HepG2 (cell line): ENCODE data around the gene SEMA3F. TPM values are rescaled to one million over a fixed set of nuclear protein-coding genes. Genes with fewer than 3 reads are reported as not detected.

Source experiments
- CREB3 ChIP-seq: sonication (generic); formaldehyde crosslinking; IDR thresholded peaks from 2 replicates; pipeline ENCODE4 v1.5.0; 2020; ENCODE audit warnings: missing genetic modification reagents
- ISL2 ChIP-seq: sonication (generic); formaldehyde crosslinking; IDR thresholded peaks from 2 replicates; pipeline ENCODE4 v1.5.0; 2020; ENCODE audit warnings: missing genetic modification reagents
- JUN ChIP-seq: sonication (generic); formaldehyde crosslinking; IDR thresholded peaks from 2 replicates; pipeline ENCODE4 v1.4.0; 2020; ENCODE audit warnings: mild to moderate bottlenecking, missing genetic modification reagents
- KDM2A ChIP-seq: sonication (generic); formaldehyde crosslinking; IDR thresholded peaks from 2 replicates; pipeline ENCODE4 v1.4.0; 2020; ENCODE audit warnings: low read depth, missing genetic modification reagents, borderline replicate concordance
- MBNL3 ChIP-seq: fragments of 250-450 bp; sonication (Bioruptor Pico); conservative IDR thresholded peaks from 2 replicates; pipeline ENCODE4 v1.8.0; 2022; ENCODE audit warnings: mild to moderate bottlenecking, inconsistent platforms
- MZF1 ChIP-seq: sonication (generic); formaldehyde crosslinking; IDR thresholded peaks from 2 replicates; pipeline ENCODE4 v1.8.1; 2023; ENCODE audit warnings: mild to moderate bottlenecking, missing genetic modification reagents, borderline replicate concordance
- PLRG1 ChIP-seq: fragments of 450-650 bp; conservative IDR thresholded peaks from 2 replicates; pipeline ENCODE4 v1.6.1; 2016
- SNAPC5 ChIP-seq: sonication (generic); formaldehyde crosslinking; IDR thresholded peaks from 2 replicates; pipeline ENCODE4 v1.8.1; 2023; ENCODE audit warnings: mild to moderate bottlenecking, missing genetic modification reagents, borderline replicate concordance
- TBX2 ChIP-seq: sonication (generic); formaldehyde crosslinking; IDR thresholded peaks from 2 replicates; pipeline ENCODE4 v1.5.0; 2020; ENCODE audit warnings: missing genetic modification reagents, mild to moderate bottlenecking, borderline replicate concordance
- ZNF143 ChIP-seq: sonication (generic); formaldehyde crosslinking; IDR thresholded peaks from 2 replicates; pipeline ENCODE4 v1.4.0; 2020; ENCODE audit warnings: missing genetic modification reagents
- ZNF451 ChIP-seq: sonication (generic); formaldehyde crosslinking; IDR thresholded peaks from 2 replicates; pipeline ENCODE4 v1.5.0; 2020; ENCODE audit warnings: mild to moderate bottlenecking, missing genetic modification reagents
- ZNF687 ChIP-seq: sonication (generic); formaldehyde crosslinking; IDR thresholded peaks from 2 replicates; pipeline ENCODE4 v1.5.1; 2020; ENCODE audit warnings: mild to moderate bottlenecking, missing genetic modification reagents, moderate library complexity
- ZNF782 ChIP-seq: sonication (generic); formaldehyde crosslinking; IDR thresholded peaks from 2 replicates; pipeline ENCODE4 v1.4.0; 2020; ENCODE audit warnings: missing genetic modification reagents, mild to moderate bottlenecking, borderline replicate concordance
- polyA plus RNA-seq, 8 experiments: library from polyadenylated mRNA; depleted of rRNA in 3 of 8; stranded (reverse) in 7 of 8; unstranded in 1 of 8; fragments of >200 nt; fragmentation: Illumina TruSeq in 4 of 8; extraction: Trizol in 4 of 8; gene quantifications; 2 replicates each; pipeline versions ENCODE4 v1.2.1 to v1.2.3, GENCODE V29; 2011 to 2016; ENCODE audit warnings: low read depth in 4 of 8, missing spikeins in 1 of 8, mixed read lengths in 1 of 8; ENCODE audit not compliant: insufficient read depth in 1 of 8
- total RNA-seq, 5 experiments: library from RNA; depleted of rRNA; stranded (reverse); fragments of >200 nt; fragmentation: Illumina TruSeq; extraction: Trizol; gene quantifications; 2 replicates each; pipeline ENCODE4 v1.2.3, GENCODE V29; 2016; ENCODE audit warnings: low read depth in 1 of 5
- TF ChIP-seq, protein P1 (sequence below): sonication (generic); formaldehyde crosslinking; IDR thresholded peaks from 2 replicates; pipeline ENCODE4 v1.5.0; 2020; ENCODE audit warnings: mild to moderate bottlenecking, missing genetic modification reagents
- TF ChIP-seq, protein P2 (sequence below): sonication (generic); formaldehyde crosslinking; IDR thresholded peaks from 2 replicates; pipeline ENCODE4 v1.8.0; 2022; ENCODE audit warnings: low read depth, missing genetic modification reagents
- TF ChIP-seq, protein P3 (sequence below): IDR thresholded peaks from 2 replicates; pipeline ENCODE4 v1.6.1; 2018; ENCODE audit warnings: missing genetic modification reagents
- TF ChIP-seq, protein P4 (sequence below): sonication (generic); formaldehyde crosslinking; IDR thresholded peaks from 2 replicates; pipeline ENCODE4 v1.4.0; 2020; ENCODE audit warnings: missing genetic modification reagents

SEMA3F gene
- total and polyA plus RNA-seq, 2 of the 13 experiments (the other 11 are each of a cell fraction or from before 2014, with no cell fraction given) = 7.6 to 17.2 TPM

DNA sequence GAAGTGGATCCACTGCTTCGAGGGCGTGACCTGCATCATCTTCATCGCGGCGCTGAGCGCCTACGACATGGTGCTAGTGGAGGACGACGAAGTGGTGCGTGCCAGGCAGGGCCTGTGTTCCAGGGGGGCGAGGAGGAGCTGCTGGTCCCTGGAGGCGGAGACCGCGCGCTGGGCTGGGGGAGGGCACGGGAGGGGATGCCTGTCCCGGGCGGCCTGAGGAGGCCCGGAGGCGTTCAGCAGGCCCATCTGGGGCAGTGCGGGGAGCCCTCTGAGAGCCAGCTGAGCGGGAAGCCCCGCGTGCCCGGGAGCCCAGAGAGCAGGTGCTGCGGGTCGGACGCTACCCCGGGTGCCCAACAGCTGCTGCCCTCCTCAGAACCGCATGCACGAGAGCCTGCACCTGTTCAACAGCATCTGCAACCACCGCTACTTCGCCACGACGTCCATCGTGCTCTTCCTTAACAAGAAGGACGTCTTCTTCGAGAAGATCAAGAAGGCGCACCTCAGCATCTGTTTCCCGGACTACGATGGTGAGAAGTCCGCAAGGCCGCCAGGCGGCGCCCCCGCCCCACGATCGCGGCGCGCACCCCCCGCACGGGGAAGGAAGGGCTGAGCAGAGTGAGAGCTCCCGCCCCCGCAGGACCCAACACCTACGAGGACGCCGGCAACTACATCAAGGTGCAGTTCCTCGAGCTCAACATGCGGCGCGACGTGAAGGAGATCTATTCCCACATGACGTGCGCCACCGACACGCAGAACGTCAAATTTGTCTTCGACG, 39.2 kb downstream of the SEMA3F start (continued):
- TF ChIP-seq, protein P1, sequence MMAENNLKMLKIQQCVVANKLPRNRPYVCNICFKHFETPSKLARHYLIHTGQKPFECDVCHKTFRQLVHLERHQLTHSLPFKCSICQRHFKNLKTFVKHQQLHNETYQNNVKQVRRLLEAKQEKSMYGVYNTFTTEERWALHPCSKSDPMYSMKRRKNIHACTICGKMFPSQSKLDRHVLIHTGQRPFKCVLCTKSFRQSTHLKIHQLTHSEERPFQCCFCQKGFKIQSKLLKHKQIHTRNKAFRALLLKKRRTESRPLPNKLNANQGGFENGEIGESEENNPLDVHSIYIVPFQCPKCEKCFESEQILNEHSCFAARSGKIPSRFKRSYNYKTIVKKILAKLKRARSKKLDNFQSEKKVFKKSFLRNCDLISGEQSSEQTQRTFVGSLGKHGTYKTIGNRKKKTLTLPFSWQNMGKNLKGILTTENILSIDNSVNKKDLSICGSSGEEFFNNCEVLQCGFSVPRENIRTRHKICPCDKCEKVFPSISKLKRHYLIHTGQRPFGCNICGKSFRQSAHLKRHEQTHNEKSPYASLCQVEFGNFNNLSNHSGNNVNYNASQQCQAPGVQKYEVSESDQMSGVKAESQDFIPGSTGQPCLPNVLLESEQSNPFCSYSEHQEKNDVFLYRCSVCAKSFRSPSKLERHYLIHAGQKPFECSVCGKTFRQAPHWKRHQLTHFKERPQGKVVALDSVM (CRISPR knock-in tag) = no peak
- TF ChIP-seq CREB3 (CRISPR knock-in tag) = no peak
- peak; percentile 56; the same call in 1 of the 2 replicates for TF ChIP-seq TBX2 (CRISPR knock-in tag)
- no peak for TF ChIP-seq SNAPC5
- peak; percentile 62; the same call in 1 of the 2 replicates for TF ChIP-seq MZF1
- no peak for TF ChIP-seq PLRG1
- no peak for TF ChIP-seq ZNF143 (CRISPR knock-in tag)
- TF ChIP-seq ZNF782 = peak; percentile 75; the same call in 1 of the 2 replicates
- no peak for TF ChIP-seq MBNL3 (CRISPR knock-in tag)
- TF ChIP-seq, protein P2, sequence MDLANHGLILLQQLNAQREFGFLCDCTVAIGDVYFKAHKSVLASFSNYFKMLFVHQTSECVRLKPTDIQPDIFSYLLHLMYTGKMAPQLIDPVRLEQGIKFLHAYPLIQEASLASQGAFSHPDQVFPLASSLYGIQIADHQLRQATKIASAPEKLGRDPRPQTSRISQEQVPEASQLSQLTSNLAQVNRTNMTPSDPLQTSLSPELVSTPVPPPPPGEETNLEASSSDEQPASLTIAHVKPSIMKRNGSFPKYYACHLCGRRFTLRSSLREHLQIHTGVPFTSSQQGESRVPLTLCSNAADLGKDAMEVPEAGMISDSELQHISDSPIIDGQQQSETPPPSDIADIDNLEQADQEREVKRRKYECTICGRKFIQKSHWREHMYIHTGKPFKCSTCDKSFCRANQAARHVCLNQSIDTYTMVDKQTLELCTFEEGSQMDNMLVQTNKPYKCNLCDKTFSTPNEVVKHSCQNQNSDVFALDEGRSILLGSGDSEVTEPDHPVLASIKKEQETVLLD = no peak
- TF ChIP-seq, protein P3, sequence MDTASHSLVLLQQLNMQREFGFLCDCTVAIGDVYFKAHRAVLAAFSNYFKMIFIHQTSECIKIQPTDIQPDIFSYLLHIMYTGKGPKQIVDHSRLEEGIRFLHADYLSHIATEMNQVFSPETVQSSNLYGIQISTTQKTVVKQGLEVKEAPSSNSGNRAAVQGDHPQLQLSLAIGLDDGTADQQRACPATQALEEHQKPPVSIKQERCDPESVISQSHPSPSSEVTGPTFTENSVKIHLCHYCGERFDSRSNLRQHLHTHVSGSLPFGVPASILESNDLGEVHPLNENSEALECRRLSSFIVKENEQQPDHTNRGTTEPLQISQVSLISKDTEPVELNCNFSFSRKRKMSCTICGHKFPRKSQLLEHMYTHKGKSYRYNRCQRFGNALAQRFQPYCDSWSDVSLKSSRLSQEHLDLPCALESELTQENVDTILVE = no peak
- TF ChIP-seq ISL2 (CRISPR knock-in tag) = peak; percentile 66
- TF ChIP-seq JUN (CRISPR knock-in tag) = no peak
- peak; percentile 74 for TF ChIP-seq ZNF687 (CRISPR knock-in tag)
- no peak for TF ChIP-seq ZNF451 (CRISPR knock-in tag)
- TF ChIP-seq, protein P4, sequence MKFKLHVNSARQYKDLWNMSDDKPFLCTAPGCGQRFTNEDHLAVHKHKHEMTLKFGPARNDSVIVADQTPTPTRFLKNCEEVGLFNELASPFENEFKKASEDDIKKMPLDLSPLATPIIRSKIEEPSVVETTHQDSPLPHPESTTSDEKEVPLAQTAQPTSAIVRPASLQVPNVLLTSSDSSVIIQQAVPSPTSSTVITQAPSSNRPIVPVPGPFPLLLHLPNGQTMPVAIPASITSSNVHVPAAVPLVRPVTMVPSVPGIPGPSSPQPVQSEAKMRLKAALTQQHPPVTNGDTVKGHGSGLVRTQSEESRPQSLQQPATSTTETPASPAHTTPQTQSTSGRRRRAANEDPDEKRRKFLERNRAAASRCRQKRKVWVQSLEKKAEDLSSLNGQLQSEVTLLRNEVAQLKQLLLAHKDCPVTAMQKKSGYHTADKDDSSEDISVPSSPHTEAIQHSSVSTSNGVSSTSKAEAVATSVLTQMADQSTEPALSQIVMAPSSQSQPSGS (CRISPR knock-in tag) = peak; percentile 39; the same call in 1 of the 2 replicates
- peak; percentile 88 for TF ChIP-seq KDM2A (CRISPR knock-in tag)
